HepG2 (cell line): Measurements from ENCODE around the gene CIART. TPM values are rescaled to one million over a fixed set of nuclear protein-coding genes. Genes with fewer than 3 reads are reported as not detected.

Experiments used
- ATAC-seq: fragments of 200-7000 bp; cut with Tn5 transposase; 3 replicates; pipeline ENCODE4 v1.9.1; 2020; ENCODE audit warnings: mild to moderate bottlenecking, moderate library complexity
- BruUV-seq: library from RNA; stranded (reverse); fragments of 400-500 nt; replicated peaks from 2 replicates; lab custom pipeline; 2021; lab: Mats Ljungman, UMichigan
- CTCF ChIA-PET: fragments of 300-600 bp; formaldehyde crosslinking; extraction: SDS; loops from one replicate; lab custom pipeline; 2021; ENCODE audit warnings: low total read pairs, inconsistent platforms, low intra/inter-chr PET ratio; lab: Yijun Ruan, JAX
- POLR2A ChIA-PET: fragments of 350-600 bp; sonication (Branson Sonifier 250); formaldehyde crosslinking; loops from one replicate; lab custom pipeline; 2020; ENCODE audit warnings: antibody characterized with exemption, inconsistent platforms; lab: Yijun Ruan, JAX
- DNase-seq: peaks from one replicate; pipeline ENCODE4 v3.0.0-alpha.2; 2015; ENCODE audit warnings: low spot score
- FAIRE-seq: peaks from 3 replicates; lab custom pipeline; 2011; peaks lifted over from hg19 to GRCh38; lab: Jason Lieb, UNC
- H2AFZ ChIP-seq: one replicate; pipeline ENCODE4 v1.6.1; 2011; ENCODE audit warnings: low read length, inconsistent platforms
- H3K27ac ChIP-seq: fragments of 300-600 bp; 3 replicates; pipeline ENCODE4 v1.8.0; 2011; ENCODE audit warnings: mixed run types, mild to moderate bottlenecking, mixed read lengths, low read length, inconsistent platforms; ENCODE audit not compliant: insufficient read depth; ENCODE audit errors: extremely low read length
- H3K27me3 ChIP-seq, 2 experiments: fragments of 200-600 bp in 1 of 2; 2 replicates in 1 of 2; 3 replicates in 1 of 2; pipeline versions ENCODE4 v1.6.0 to v1.8.0; 2011; ENCODE audit warnings: low read length in 2 of 2, mild to moderate bottlenecking in 2 of 2, moderate library complexity in 2 of 2, inconsistent platforms in 1 of 2; ENCODE audit not compliant: insufficient read depth in 2 of 2, control insufficient read depth in 1 of 2
- H3K36me3 ChIP-seq, 2 experiments: fragments of 200-600 bp in 1 of 2; replicated peaks in 1 of 2; 2 replicates in 1 of 2; 3 replicates in 1 of 2; pipeline versions ENCODE4 v1.5.1 to v1.8.0; 2011; ENCODE audit warnings: low read length in 2 of 2, inconsistent platforms in 1 of 2; ENCODE audit not compliant: insufficient read depth in 2 of 2, control insufficient read depth in 1 of 2
- H3K4me1 ChIP-seq: 2 replicates; pipeline ENCODE4 v1.5.1; 2012; ENCODE audit warnings: low read length, inconsistent platforms; ENCODE audit not compliant: insufficient read depth
- H3K4me2 ChIP-seq: 2 replicates; pipeline ENCODE4 v1.6.0; 2011; ENCODE audit warnings: low read depth, low read length, inconsistent platforms
- H3K4me3 ChIP-seq, 3 experiments: fragments of 200-600 bp in 1 of 3; sonication (generic), shearing (Covaris generic) in 1 of 3; replicated peaks in 1 of 3; 2 replicates each; pipeline ENCODE4 v1.5.1; 2011 to 2016; ENCODE audit warnings: low read length in 3 of 3, inconsistent platforms in 2 of 3, low read depth in 2 of 3, mild to moderate bottlenecking in 2 of 3, control low read depth in 1 of 3, mixed read lengths in 1 of 3; ENCODE audit not compliant: insufficient read depth in 1 of 3
- H3K79me2 ChIP-seq: one replicate; pipeline ENCODE4 v1.6.1; 2011; ENCODE audit warnings: low read length, inconsistent platforms; ENCODE audit not compliant: insufficient read depth
- H3K9ac ChIP-seq: 2 replicates; pipeline ENCODE4 v1.6.0; 2011; ENCODE audit warnings: mild to moderate bottlenecking, low read depth, low read length, inconsistent platforms; ENCODE audit not compliant: insufficient read depth
- H3K9me3 ChIP-seq: 2 replicates; pipeline ENCODE4 v1.5.1; 2012; ENCODE audit warnings: mild to moderate bottlenecking, low read length
- H4K20me1 ChIP-seq: 2 replicates; pipeline ENCODE4 v1.6.0; 2011; ENCODE audit warnings: inconsistent platforms, mild to moderate bottlenecking, low read length, moderate library complexity; ENCODE audit not compliant: insufficient read depth
- FUBP1 ChIP-seq: sonication (generic); formaldehyde crosslinking; IDR thresholded peaks from 2 replicates; pipeline ENCODE4 v1.5.1; 2020; ENCODE audit warnings: missing genetic modification reagents, mild to moderate bottlenecking, borderline replicate concordance
- GATA4 ChIP-seq: sonication (generic); IDR thresholded peaks from 2 replicates; pipeline ENCODE4 v1.6.1; 2016; ENCODE audit warnings: antibody characterized with exemption, low read depth, borderline replicate concordance
- KDM5A ChIP-seq: fragments of 200-600 bp; sonication (generic); IDR thresholded peaks from 2 replicates; pipeline ENCODE4 v1.7.0; 2018; ENCODE audit warnings: antibody characterized with exemption, mild to moderate bottlenecking, low read length, borderline replicate concordance
- PHF5A ChIP-seq: IDR thresholded peaks from one replicate; pipeline ENCODE4 v1.6.1; 2018; ENCODE audit warnings: low read depth, missing genetic modification reagents; ENCODE audit not compliant: unreplicated experiment
- SCMH1 ChIP-seq: sonication (generic); formaldehyde crosslinking; IDR thresholded peaks from 2 replicates; pipeline ENCODE4 v1.9.0; 2021; ENCODE audit warnings: missing genetic modification reagents, mild to moderate bottlenecking, borderline replicate concordance
- ZFP91 ChIP-seq: sonication (generic); formaldehyde crosslinking; IDR thresholded peaks from 2 replicates; pipeline ENCODE4 v1.9.0; 2022; ENCODE audit warnings: missing genetic modification reagents, mild to moderate bottlenecking, borderline replicate concordance
- ZNF275 ChIP-seq: sonication (generic); formaldehyde crosslinking; IDR thresholded peaks from 2 replicates; pipeline ENCODE4 v1.8.0; 2022; ENCODE audit warnings: missing genetic modification reagents, mild to moderate bottlenecking, inconsistent platforms, borderline replicate concordance
- ZNF503 ChIP-seq: sonication (generic); formaldehyde crosslinking; IDR thresholded peaks from 2 replicates; pipeline ENCODE4 v1.4.0; 2020; ENCODE audit warnings: missing genetic modification reagents
- ZNF782 ChIP-seq: sonication (generic); formaldehyde crosslinking; IDR thresholded peaks from 2 replicates; pipeline ENCODE4 v1.4.0; 2020; ENCODE audit warnings: missing genetic modification reagents, mild to moderate bottlenecking, borderline replicate concordance
- ZNF800 ChIP-seq: sonication (generic); formaldehyde crosslinking; IDR thresholded peaks from 2 replicates; pipeline ENCODE4 v1.4.0; 2020; ENCODE audit warnings: missing genetic modification reagents
- WGBS: methylation state at CpG from one replicate; pipeline ENCODE4 v1.1.6; 2017; ENCODE audit warnings: low lambda C conversion rate; 5-methylcytosine and 5-hydroxymethylcytosine counted together
- in situ Hi-C: cut with HindIII; loops from 2 replicates; pipeline ENCODE4 v1.10.0; 2017; ENCODE audit warnings: low pct_unique_long_range_greater_than_20kb; ENCODE audit not compliant: extremely low pct_ligation_motif_present
- intact Hi-C: fragments of 100-400 bp; cut with micrococcal nuclease; formaldehyde crosslinking; loops from one replicate; pipeline ENCODE4 v1.10.0; 2022; ENCODE audit not compliant: unreplicated experiment
- polyA plus RNA-seq, 8 experiments: library from polyadenylated mRNA; depleted of rRNA in 3 of 8; stranded (reverse) in 7 of 8; unstranded in 1 of 8; fragments of >200 nt; fragmentation: Illumina TruSeq in 4 of 8; extraction: Trizol in 4 of 8; gene quantifications; 2 replicates each; pipeline versions ENCODE4 v1.2.1 to v1.2.3, GENCODE V29; 2011 to 2016; ENCODE audit warnings: low read depth in 4 of 8, missing spikeins in 1 of 8, mixed read lengths in 1 of 8; ENCODE audit not compliant: insufficient read depth in 1 of 8
- total RNA-seq, 5 experiments: library from RNA; depleted of rRNA; stranded (reverse); fragments of >200 nt; fragmentation: Illumina TruSeq; extraction: Trizol; gene quantifications; 2 replicates each; pipeline ENCODE4 v1.2.3, GENCODE V29; 2016; ENCODE audit warnings: low read depth in 1 of 5
- TF ChIP-seq, protein P1 (sequence below): sonication (generic); formaldehyde crosslinking; IDR thresholded peaks from 2 replicates; pipeline ENCODE4 v1.8.1; 2023; ENCODE audit warnings: mild to moderate bottlenecking, inconsistent platforms, moderate library complexity, missing genetic modification reagents, borderline replicate concordance

The CIART gene
- total and polyA plus RNA-seq, 2 of the 13 experiments (the other 11 are each of a cell fraction or from before 2014, with no cell fraction given): 0.58 TPM; not detected in 1

DNA sequence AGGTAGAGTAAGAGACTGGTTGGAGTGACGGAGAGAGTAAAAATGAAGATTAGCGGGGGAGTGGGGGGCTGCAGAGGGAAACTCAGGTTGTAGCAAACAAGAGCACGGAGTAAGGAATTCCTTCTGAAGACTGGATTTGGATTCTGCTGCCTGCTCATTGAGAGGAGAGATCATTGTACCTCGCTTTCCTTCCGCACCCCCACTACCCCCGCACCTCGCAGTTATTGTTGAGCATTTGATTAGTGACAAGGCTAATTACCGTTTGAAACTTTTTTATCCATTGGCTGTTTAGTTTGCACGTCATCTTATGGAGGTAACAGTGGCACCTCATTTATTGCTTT, 39.4 kb downstream of the CIART start:
- ATAC-seq (no peak), DNase-seq (no peak), FAIRE-seq (no peak)
- H3K9ac ChIP-seq: peak overlapping the region; percentile 93
- H2AFZ ChIP-seq: peak overlapping the region; percentile 76
- peaks cover 11 to 21% of the 10 kb centered on the region in 2 experiments for H3K36me3 ChIP-seq
- H3K9me3 ChIP-seq: no peaks in the 10 kb centered on the region
- peak overlapping the region; percentile 84 for H3K27ac ChIP-seq
- intact Hi-C loops: loop anchor here (1.0 to 10.0 kb wide), 2 partner anchors 65 to 83 kb away; no protein-coding TSS in a partner anchor
- H3K4me2 ChIP-seq: peak overlapping the region; percentile 78
- no peaks in the 10 kb centered on the region for H4K20me1 ChIP-seq
- ChIA-PET CTCF (no interaction called here), POLR2A (interaction anchor here (1.1 to 3.0 kb wide), 6 partner anchors 9 to 65 kb away, joined by 4 to 25 read pairs (median 9); partner anchors contain the start of genes APH1A, CA14 and RPRD2)
- H3K4me3 ChIP-seq: peak overlapping the region; percentile 83 to 92 (median 85)
- peaks cover 20% of the 10 kb centered on the region for H3K4me1 ChIP-seq
- no peaks in the 10 kb centered on the region; a peak in 1 of 5 replicates for H3K27me3 ChIP-seq
- 2% methylated on average over 9 of the region's 9 CpGs for WGBS
- BruUV-seq: TSS peak; percentile 92
- in situ Hi-C loops: no loop called here
- peaks cover 32% of the 10 kb centered on the region for H3K79me2 ChIP-seq
- TF ChIP-seq ZNF782 (CRISPR knock-in tag) (no peak), ZFP91 (CRISPR knock-in tag) (no peak), KDM5A (0 out of 2 replicates have a peak, but pooled peaks have one; percentile 0), GATA4 (no peak), FUBP1 (CRISPR knock-in tag) (no peak), PHF5A (no peak), ZNF503 (CRISPR knock-in tag) (no peak), ZNF275 (CRISPR knock-in tag) (peak; percentile 6; the same call in 1 of the 2 replicates), ZNF800 (CRISPR knock-in tag) (no peak), SCMH1 (CRISPR knock-in tag) (no peak)
- TF ChIP-seq, protein P1, sequence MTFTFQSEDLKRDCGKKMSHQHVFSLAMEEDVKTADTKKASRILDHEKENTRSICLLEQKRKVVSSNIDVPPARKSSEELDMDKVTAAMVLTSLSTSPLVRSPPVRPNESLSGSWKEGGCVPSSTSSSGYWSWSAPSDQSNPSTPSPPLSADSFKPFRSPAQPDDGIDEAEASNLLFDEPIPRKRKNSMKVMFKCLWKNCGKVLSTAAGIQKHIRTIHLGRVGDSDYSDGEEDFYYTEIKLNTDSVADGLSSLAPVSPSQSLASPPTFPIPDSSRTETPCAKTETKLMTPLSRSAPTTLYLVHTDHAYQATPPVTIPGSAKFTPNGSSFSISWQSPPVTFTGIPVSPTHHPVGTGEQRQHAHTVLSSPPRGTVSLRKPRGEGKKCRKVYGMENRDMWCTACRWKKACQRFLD (CRISPR knock-in tag): 0 out of 2 replicates have a peak, but pooled peaks have one; percentile 14
